ENCODE measurements around the gene TBC1D7. TPM values are rescaled to one million over a fixed set of nuclear protein-coding genes. Genes with fewer than 3 reads are reported as not detected.

TBC1D7 gene
- total and polyA plus RNA-seq, 7 experiments from 2014 or later: 11.7 to 34.6 (median 16.9) TPM

GRCh38 chr6:13305288-13305687 lies 23.0 kb downstream of the TBC1D7 start:
- no peaks in the 10 kb centered on the region for H3K27me3 Mint-ChIP-seq
- peaks cover 0 to 14% of the 10 kb centered on the region in 2 donors for H3K4me1 ChIP-seq (ENCODE audit: control insufficient read depth in 2 of 2, insufficient read depth in 2 of 2, low read length in 2 of 2)
- intact Hi-C loops (cut with micrococcal nuclease): no loop called here
- no peaks in the 10 kb centered on the region for H3K27me3 ChIP-seq (ENCODE audit: control insufficient read depth in 2 of 2, insufficient read depth in 2 of 2, low read length in 2 of 2)
- DNase-seq (no peak), ATAC-seq (no peak)
- CTCF ChIA-PET: no interaction called here
- H3K4me3 ChIP-seq (ENCODE audit: low read length): no peak overlapping the region
- H3K27ac Mint-ChIP-seq: no peak overlapping the region
- no peaks in the 10 kb centered on the region for H3K9me3 Mint-ChIP-seq
- H3K36me3 ChIP-seq (ENCODE audit: control insufficient read depth in 2 of 3, insufficient read depth in 3 of 3, low read length in 3 of 3): peaks cover 4 to 70% (median 14%) of the 10 kb centered on the region in 3 experiments
- H3K36me3 Mint-ChIP-seq: peaks cover 20 to 65% (median 34%) of the 10 kb centered on the region in 5 donors
- POLR2A ChIA-PET: no interaction called here
- no peak overlapping the region for H3K4me3 Mint-ChIP-seq
- H3K27ac ChIP-seq (ENCODE audit: low read depth, low read length): no peak overlapping the region
- H3K9me3 ChIP-seq (ENCODE audit: control insufficient read depth in 2 of 3, low read length in 3 of 3): no peaks in the 10 kb centered on the region
- peaks cover 0 to 34% (median 10%) of the 10 kb centered on the region in 7 donors for H3K4me1 Mint-ChIP-seq

GRCh38 chr6:13304580-13305260 lies 23.6 kb downstream of the TBC1D7 start:
- no peak overlapping the region for H3K4me3 ChIP-seq (ENCODE audit: low read length)
- Mint-ChIP-seq H3K27me3 (no peaks in the 10 kb centered on the region), H3K27ac (no peak overlapping the region), H3K9me3 (no peaks in the 10 kb centered on the region), H3K4me1 (peaks cover 0 to 34% (median 10%) of the 10 kb centered on the region in 7 donors), H3K36me3 (peaks cover 20 to 70% (median 34%) of the 10 kb centered on the region in 5 donors), H3K4me3 (no peak overlapping the region)
- POLR2A ChIA-PET: no interaction called here
- no peaks in the 10 kb centered on the region for H3K27me3 ChIP-seq (ENCODE audit: control insufficient read depth in 2 of 2, insufficient read depth in 2 of 2, low read length in 2 of 2)
- peaks cover 4 to 71% (median 14%) of the 10 kb centered on the region in 3 experiments for H3K36me3 ChIP-seq (ENCODE audit: control insufficient read depth in 2 of 3, insufficient read depth in 3 of 3, low read length in 3 of 3)
- H3K9me3 ChIP-seq (ENCODE audit: control insufficient read depth in 2 of 3, low read length in 3 of 3): no peaks in the 10 kb centered on the region
- ATAC-seq (no peak), DNase-seq (no peak)
- H3K4me1 ChIP-seq (ENCODE audit: control insufficient read depth in 2 of 2, insufficient read depth in 2 of 2, low read length in 2 of 2): peaks cover 0 to 14% of the 10 kb centered on the region in 2 donors
- CTCF ChIA-PET: interaction anchor here (0.7 kb wide), 1 partner anchor 32 kb away, joined by 3 read pairs; no protein-coding TSS in a partner anchor
- no peak overlapping the region for H3K27ac ChIP-seq (ENCODE audit: low read depth, low read length)
- intact Hi-C loops (cut with micrococcal nuclease): no loop called here

GRCh38 chr6:13304101-13304500 lies 24.2 kb downstream of the TBC1D7 start:
- H3K36me3 Mint-ChIP-seq: peaks cover 20 to 74% (median 34%) of the 10 kb centered on the region in 5 donors
- H3K27ac ChIP-seq (ENCODE audit: low read depth, low read length): no peak overlapping the region

GRCh38 chr6:13303668-13304017 lies 24.7 kb downstream of the TBC1D7 start:
- Histone ChIP-seq H3K36me3 (ENCODE audit: control insufficient read depth in 2 of 3, insufficient read depth in 3 of 3, low read length in 3 of 3) (peaks cover 0 to 68% (median 14%) of the 10 kb centered on the region in 3 experiments), H3K27me3 (ENCODE audit: control insufficient read depth in 2 of 2, insufficient read depth in 2 of 2, low read length in 2 of 2) (no peaks in the 10 kb centered on the region), H3K27ac (ENCODE audit: low read depth, low read length) (no peak overlapping the region), H3K4me1 (ENCODE audit: control insufficient read depth in 2 of 2, insufficient read depth in 2 of 2, low read length in 2 of 2) (peaks cover 0 to 14% of the 10 kb centered on the region in 2 donors), H3K4me3 (ENCODE audit: low read length) (no peak overlapping the region), H3K9me3 (ENCODE audit: control insufficient read depth in 2 of 3, low read length in 3 of 3) (no peaks in the 10 kb centered on the region)
- Mint-ChIP-seq H3K27ac (peak overlapping the region in 2 of 9 donors; percentile 26 to 88), H3K27me3 (no peaks in the 10 kb centered on the region), H3K36me3 (peaks cover 16 to 74% (median 39%) of the 10 kb centered on the region in 5 donors), H3K4me1 (peaks cover 0 to 28% (median 10%) of the 10 kb centered on the region in 7 donors), H3K9me3 (no peaks in the 10 kb centered on the region), H3K4me3 (peak overlapping the region in 1 of 10 donors; percentile 45)
- ATAC-seq (no peak), DNase-seq (no peak)
- POLR2A ChIA-PET: no interaction called here
- intact Hi-C loops (cut with micrococcal nuclease): loop anchor here in 1 of 2 donors (1.0 kb wide), 1 partner anchor 25 kb away; the partner anchor contains the start of gene TBC1D7
- CTCF ChIA-PET: no interaction called here

More at GRCh38 chr6:13304101-13304500, 24.2 kb downstream of the TBC1D7 start:
- no peak for ATAC-seq
- no peaks in the 10 kb centered on the region for H3K9me3 Mint-ChIP-seq
- no peak overlapping the region for H3K27ac Mint-ChIP-seq
- H3K4me3 Mint-ChIP-seq: no peak overlapping the region
- H3K27me3 Mint-ChIP-seq: no peaks in the 10 kb centered on the region
- intact Hi-C loops (cut with micrococcal nuclease): no loop called here
- no peaks in the 10 kb centered on the region for H3K9me3 ChIP-seq (ENCODE audit: control insufficient read depth in 2 of 3, low read length in 3 of 3)
- ChIA-PET POLR2A (no interaction called here), CTCF (interaction anchor here (0.7 kb wide), 1 partner anchor 33 kb away, joined by 3 read pairs; no protein-coding TSS in a partner anchor)
- DNase-seq: no peak
- H3K27me3 ChIP-seq (ENCODE audit: control insufficient read depth in 2 of 2, insufficient read depth in 2 of 2, low read length in 2 of 2): no peaks in the 10 kb centered on the region
- peaks cover 0 to 14% of the 10 kb centered on the region in 2 donors for H3K4me1 ChIP-seq (ENCODE audit: control insufficient read depth in 2 of 2, insufficient read depth in 2 of 2, low read length in 2 of 2)
- peaks cover 0 to 33% (median 10%) of the 10 kb centered on the region in 7 donors for H3K4me1 Mint-ChIP-seq
- no peak overlapping the region for H3K4me3 ChIP-seq (ENCODE audit: low read length)
- H3K36me3 ChIP-seq (ENCODE audit: control insufficient read depth in 2 of 3, insufficient read depth in 3 of 3, low read length in 3 of 3): peaks cover 2 to 72% (median 14%) of the 10 kb centered on the region in 3 experiments

- ChIA-PET POLR2A (no interaction called here), CTCF (no interaction called here)
- H3K27ac Mint-ChIP-seq: peak overlapping the region in 3 of 9 donors; percentile 14 to 88 (median 31)
- ATAC-seq (peak; percentile 83), DNase-seq (peak in 1 of 9 donors; percentile 49)
- H3K36me3 Mint-ChIP-seq: peaks cover 14 to 79% (median 45%) of the 10 kb centered on the region in 5 donors
- H3K4me3 ChIP-seq (ENCODE audit: low read length): no peak overlapping the region
- H3K36me3 ChIP-seq (ENCODE audit: control insufficient read depth in 2 of 3, insufficient read depth in 3 of 3, low read length in 3 of 3): peaks cover 0 to 67% (median 14%) of the 10 kb centered on the region in 3 experiments
- no peak overlapping the region for H3K27ac ChIP-seq (ENCODE audit: low read depth, low read length)
- H3K4me1 ChIP-seq (ENCODE audit: control insufficient read depth in 2 of 2, insufficient read depth in 2 of 2, low read length in 2 of 2): peaks cover 0 to 14% of the 10 kb centered on the region in 2 donors
- H3K27me3 Mint-ChIP-seq: no peaks in the 10 kb centered on the region
- H3K4me3 Mint-ChIP-seq: peak overlapping the region in 1 of 10 donors; percentile 74
- no peaks in the 10 kb centered on the region for H3K27me3 ChIP-seq (ENCODE audit: control insufficient read depth in 2 of 2, insufficient read depth in 2 of 2, low read length in 2 of 2)
- H3K4me1 Mint-ChIP-seq: peaks cover 0 to 27% (median 10%) of the 10 kb centered on the region in 7 donors
- no peaks in the 10 kb centered on the region for H3K9me3 ChIP-seq (ENCODE audit: control insufficient read depth in 2 of 3, low read length in 3 of 3)
- no peaks in the 10 kb centered on the region for H3K9me3 Mint-ChIP-seq
- intact Hi-C loops (cut with micrococcal nuclease): loop anchor here in 1 of 2 donors (1.0 kb wide), 1 partner anchor 25 kb away; the partner anchor contains the start of gene TBC1D7
Measured at GRCh38 chr6:13302751-13303667, 25.3 kb downstream of the TBC1D7 start.

- Mint-ChIP-seq H3K9me3 (no peaks in the 10 kb centered on the region), H3K4me1 (peaks cover 0 to 27% (median 8%) of the 10 kb centered on the region in 7 donors), H3K4me3 (no peak overlapping the region), H3K27ac (peak overlapping the region in 2 of 9 donors; percentile 14 to 88), H3K27me3 (no peaks in the 10 kb centered on the region), H3K36me3 (peaks cover 19 to 84% (median 48%) of the 10 kb centered on the region in 5 donors)
- Histone ChIP-seq H3K4me1 (ENCODE audit: control insufficient read depth in 2 of 2, insufficient read depth in 2 of 2, low read length in 2 of 2) (peaks cover 0 to 14% of the 10 kb centered on the region in 2 donors), H3K27me3 (ENCODE audit: control insufficient read depth in 2 of 2, insufficient read depth in 2 of 2, low read length in 2 of 2) (no peaks in the 10 kb centered on the region), H3K9me3 (ENCODE audit: control insufficient read depth in 2 of 3, low read length in 3 of 3) (no peaks in the 10 kb centered on the region), H3K27ac (ENCODE audit: low read depth, low read length) (no peak overlapping the region), H3K36me3 (ENCODE audit: control insufficient read depth in 2 of 3, insufficient read depth in 3 of 3, low read length in 3 of 3) (peaks cover 0 to 67% (median 14%) of the 10 kb centered on the region in 3 experiments), H3K4me3 (ENCODE audit: low read length) (no peak overlapping the region)
- intact Hi-C loops (cut with micrococcal nuclease): no loop called here
- DNase-seq: no peak
- ChIA-PET POLR2A (no interaction called here), CTCF (no interaction called here)
- no peak for ATAC-seq
Measured at GRCh38 chr6:13302291-13302690, 26.0 kb downstream of the TBC1D7 start.

Data from naive thymus-derived CD4-positive, alpha-beta T cell (primary cell).